Psoas muscle (tissue), 8 donors: ENCODE data around the gene RIC1. TPM values are rescaled to one million over a fixed set of nuclear protein-coding genes. Genes with fewer than 3 reads are reported as not detected.

Experiments used
- ATAC-seq, 4 donors: fragments of 200-7000 bp; cut with Tn5 transposase; one replicate each; pipeline ENCODE4 v1.9.1; 2020; ENCODE audit warnings: moderate library complexity in 3 of 4, mild to moderate bottlenecking in 2 of 4
- DNase-seq, 2 donors: peaks; one replicate each; pipeline ENCODE4 v3.0.0-alpha.2; 2020
- H3K27ac ChIP-seq: fragments of 200-600 bp; one replicate; pipeline ENCODE4 v1.8.0; 2022
- H3K27me3 ChIP-seq, 3 donors: fragments of 200-600 bp in 1 of 3; one replicate each; pipeline versions ENCODE4 v1.6.1 to v1.8.0; 2013 to 2022; ENCODE audit warnings: low read length in 2 of 3, mild to moderate bottlenecking in 2 of 3, moderate library complexity in 1 of 3; ENCODE audit not compliant: insufficient read depth in 3 of 3
- H3K36me3 ChIP-seq, 2 donors: fragments of 200-600 bp in 1 of 2; one replicate each; pipeline versions ENCODE4 v1.6.1 to v1.8.0; 2013 to 2022; ENCODE audit warnings: low read depth in 1 of 2, mild to moderate bottlenecking in 1 of 2, moderate library complexity in 1 of 2; ENCODE audit not compliant: insufficient read depth in 1 of 2
- H3K4me1 ChIP-seq: fragments of 200-600 bp; one replicate; pipeline ENCODE4 v1.8.0; 2022
- H3K4me3 ChIP-seq: fragments of 200-600 bp; one replicate; pipeline ENCODE4 v1.8.0; 2022; ENCODE audit warnings: mild to moderate bottlenecking
- H3K9me3 ChIP-seq: fragments of 200-600 bp; one replicate; pipeline ENCODE4 v1.8.0; 2022
- CTCF ChIP-seq: fragments of 200-600 bp; IDR thresholded peaks from one replicate; pipeline ENCODE4 v1.8.0; 2022; ENCODE audit warnings: antibody characterized with exemption
- WGBS, 3 donors: extraction: QIAGEN DNeasy Blood & Tissue Kit; methylation state at CpG; one replicate each; pipeline versions ENCODE4 v1.1.6 to v1.1.7; 2013; 5-methylcytosine and 5-hydroxymethylcytosine counted together
- intact Hi-C, 2 donors: fragments of 100-400 bp; cut with DNase I; formaldehyde crosslinking; loops; one replicate each; pipeline versions ENCODE4 v1.11.0 to v1.14.2; 2022
- polyA plus RNA-seq, 3 donors: library from polyadenylated mRNA; stranded (reverse); fragments of 200-250 nt; gene quantifications; one replicate each; pipeline ENCODE4 v1.2.3, GENCODE V29; 2013
- total RNA-seq, 4 donors: library from RNA; stranded (reverse); fragmentation: NEBNext Ultra II Directional in 2 of 4; extraction: Animal tissue kit (Norgen Biotek cat#: 25700) in 2 of 4; gene quantifications; one replicate each; pipeline versions ENCODE4 v1.2.1 to v1.2.4, GENCODE V29; 2021 to 2023
- donor health status: healthy with polysubstance abuse.
- donor health status: DM: no; HTN: no; CAD: no; lungs with moderate emphysema.
- donor health status: Bipolar disorder and iron deficiency.
- donor health status: healthy.
- donor health status: DM: yes; HTN: yes; CAD: no.
- donor health status: DM: no; HTN: no; CAD: no.
- donor health status: DM: no; HTN: no; CAD: no.
- donor health status: DM: yes; HTN: yes; CAD: no.

RIC1 gene
- total and polyA plus RNA-seq, 7 donors, result 6.8 to 28.6 (median 10.9) TPM

- intact Hi-C loops, result no loop called here
- Histone ChIP-seq H3K9me3 (no peaks in the 10 kb centered on the region), H3K4me1 (peaks cover 8% of the 10 kb centered on the region), H3K27me3 (no peaks in the 10 kb centered on the region), H3K27ac (no peak overlapping the region), H3K4me3 (no peak overlapping the region), H3K36me3 (peaks cover 13 to 94% of the 10 kb centered on the region in 2 donors)
- WGBS, 3 donors, result 94 to 97% (median 94%) methylated on average over 4 of the region's 4 CpGs
- DNase-seq, result no peak
- no peak for TF ChIP-seq CTCF
- ATAC-seq, result no peak
Observed at GRCh38 chr9:5762421-5762820, 133.5 kb downstream of the RIC1 start.

GRCh38 chr9:5764130-5764868, 135.4 kb downstream of the RIC1 start:
- Histone ChIP-seq H3K36me3 (peaks cover 19 to 94% of the 10 kb centered on the region in 2 donors), H3K27ac (peak overlapping the region; percentile 58), H3K4me1 (peaks cover 8% of the 10 kb centered on the region), H3K9me3 (no peaks in the 10 kb centered on the region), H3K4me3 (no peak overlapping the region), H3K27me3 (no peaks in the 10 kb centered on the region)
- WGBS, 3 donors, result 29 to 46% (median 31%) methylated on average over 1 of the region's 1 CpG
- DNase-seq (no peak), ATAC-seq (peak in 2 of 4 donors; percentile 42 to 49)
- TF ChIP-seq CTCF, result no peak
- intact Hi-C loops, result no loop called here

GRCh38 chr9:5767968-5768932, 139.3 kb downstream of the RIC1 start:
- WGBS, 3 donors, result 97 to 99% (median 98%) methylated on average over 5 of the region's 5 CpGs
- peaks cover 25 to 100% of the 10 kb centered on the region in 2 donors for H3K36me3 ChIP-seq
- ATAC-seq (no peak), DNase-seq (no peak)
- no peaks in the 10 kb centered on the region for H3K9me3 ChIP-seq
- H3K27me3 ChIP-seq, result no peaks in the 10 kb centered on the region
- no peak overlapping the region for H3K4me3 ChIP-seq
- intact Hi-C loops, result no loop called here
- H3K4me1 ChIP-seq, result peaks cover 8% of the 10 kb centered on the region
- TF ChIP-seq CTCF, result no peak
- no peak overlapping the region for H3K27ac ChIP-seq

- intact Hi-C loops, result no loop called here
- no peak for TF ChIP-seq CTCF
- DNase-seq (no peak), ATAC-seq (no peak)
- 90 to 94% (median 90%) methylated on average over 3 of the region's 3 CpGs for WGBS, 3 donors
- peaks cover 18 to 94% of the 10 kb centered on the region in 2 donors for H3K36me3 ChIP-seq
- no peaks in the 10 kb centered on the region for H3K27me3 ChIP-seq
- H3K27ac ChIP-seq, result no peak overlapping the region
- no peak overlapping the region for H3K4me3 ChIP-seq
- no peaks in the 10 kb centered on the region for H3K9me3 ChIP-seq
- H3K4me1 ChIP-seq, result no peaks in the 10 kb centered on the region
Observed at GRCh38 chr9:5773324-5773999, 144.6 kb downstream of the RIC1 start.
